Measurements from ENCODE around the gene FREM1.

Gene FREM1

DNA sequence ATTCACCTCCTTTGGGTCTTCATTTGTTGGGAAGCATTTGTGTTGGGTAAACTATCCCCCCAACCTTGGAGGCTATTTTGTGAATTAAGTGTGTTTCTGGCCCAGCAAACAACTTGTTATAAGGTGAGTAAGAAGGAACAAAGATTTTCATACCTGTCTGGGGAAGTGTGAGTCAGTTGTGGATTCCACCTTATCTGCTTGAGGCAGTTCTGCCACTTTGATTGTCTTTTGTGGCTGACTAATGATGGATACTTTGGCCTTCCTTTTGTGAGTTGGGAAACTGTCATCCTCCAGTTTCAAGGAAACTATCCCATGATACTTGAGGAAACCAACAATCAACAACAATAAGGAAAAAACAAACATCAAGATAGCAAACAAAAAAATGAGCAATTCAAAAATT lies 163.1 kb downstream of the FREM1 start:
- H3K27me3 ChIP-seq (ENCODE audit: insufficient read depth, low read length), result no peaks in the 10 kb centered on the region
- no peak overlapping the region for H3K4me2 ChIP-seq (ENCODE audit: low read length)
- H3K36me3 ChIP-seq (ENCODE audit: insufficient read depth, low read length), result no peaks in the 10 kb centered on the region
- no peaks in the 10 kb centered on the region for H3K4me1 ChIP-seq (ENCODE audit: insufficient read depth, low read length, severe bottlenecking)
- H3K9ac ChIP-seq (ENCODE audit: low read length), result no peak overlapping the region
- no peaks in the 10 kb centered on the region for H3F3A ChIP-seq (ENCODE audit: insufficient read depth, low read length)
- no peak overlapping the region for H3K4me3 ChIP-seq (ENCODE audit: low read depth, low read length, poor library complexity, severe bottlenecking)
- no peaks in the 10 kb centered on the region for H3K9me2 ChIP-seq (ENCODE audit: low read depth, low read length)
- H2AFZ ChIP-seq (ENCODE audit: low read length), result no peak overlapping the region
- no peaks in the 10 kb centered on the region for H3K9me3 ChIP-seq (ENCODE audit: low read length)
- H3K79me2 ChIP-seq (ENCODE audit: insufficient read depth, low read length), result no peaks in the 10 kb centered on the region
- H3K27ac ChIP-seq (ENCODE audit: low read depth, low read length, poor library complexity, severe bottlenecking), result no peak overlapping the region
- H4K20me1 ChIP-seq (ENCODE audit: insufficient read depth, low read length), result no peaks in the 10 kb centered on the region
- TF ChIP-seq CTCF (IDR thresholded peaks at IDR 0.05; ENCODE audit: low read length), result no peak
- no peak for TF ChIP-seq EZH2 (IDR thresholded peaks at IDR 0.05; ENCODE audit: borderline replicate concordance, low read length)

- Histone ChIP-seq H4K20me1 (ENCODE audit: insufficient read depth, low read length) (no peaks in the 10 kb centered on the region), H3K9ac (ENCODE audit: low read length) (no peak overlapping the region), H2AFZ (ENCODE audit: low read length) (no peak overlapping the region), H3F3A (ENCODE audit: insufficient read depth, low read length) (no peaks in the 10 kb centered on the region), H3K4me1 (ENCODE audit: insufficient read depth, low read length, severe bottlenecking) (no peaks in the 10 kb centered on the region), H3K9me3 (ENCODE audit: low read length) (no peaks in the 10 kb centered on the region), H3K27ac (ENCODE audit: low read depth, low read length, poor library complexity, severe bottlenecking) (no peak overlapping the region), H3K4me3 (ENCODE audit: low read depth, low read length, poor library complexity, severe bottlenecking) (no peak overlapping the region), H3K36me3 (ENCODE audit: insufficient read depth, low read length) (no peaks in the 10 kb centered on the region), H3K4me2 (ENCODE audit: low read length) (no peak overlapping the region), H3K79me2 (ENCODE audit: insufficient read depth, low read length) (no peaks in the 10 kb centered on the region), H3K27me3 (ENCODE audit: insufficient read depth, low read length) (no peaks in the 10 kb centered on the region), H3K9me2 (ENCODE audit: low read depth, low read length) (no peaks in the 10 kb centered on the region)
- TF ChIP-seq EZH2 (IDR thresholded peaks at IDR 0.05; ENCODE audit: borderline replicate concordance, low read length) (no peak), CTCF (IDR thresholded peaks at IDR 0.05; ENCODE audit: low read length) (no peak)
These were observed 163.6 kb downstream of the FREM1 start for GRCh38 chr9:14746626-14747025.

- H3K4me2 ChIP-seq (ENCODE audit: low read length), result no peak overlapping the region
- no peak overlapping the region for H3K9ac ChIP-seq (ENCODE audit: low read length)
- no peaks in the 10 kb centered on the region for H4K20me1 ChIP-seq (ENCODE audit: insufficient read depth, low read length)
- no peaks in the 10 kb centered on the region for H3F3A ChIP-seq (ENCODE audit: insufficient read depth, low read length)
- no peaks in the 10 kb centered on the region for H3K4me1 ChIP-seq (ENCODE audit: insufficient read depth, low read length, severe bottlenecking)
- no peak overlapping the region for H2AFZ ChIP-seq (ENCODE audit: low read length)
- no peaks in the 10 kb centered on the region for H3K79me2 ChIP-seq (ENCODE audit: insufficient read depth, low read length)
- no peak overlapping the region for H3K27ac ChIP-seq (ENCODE audit: low read depth, low read length, poor library complexity, severe bottlenecking)
- no peaks in the 10 kb centered on the region for H3K9me3 ChIP-seq (ENCODE audit: low read length)
- H3K4me3 ChIP-seq (ENCODE audit: low read depth, low read length, poor library complexity, severe bottlenecking), result no peak overlapping the region
- no peaks in the 10 kb centered on the region for H3K9me2 ChIP-seq (ENCODE audit: low read depth, low read length)
- H3K36me3 ChIP-seq (ENCODE audit: insufficient read depth, low read length), result no peaks in the 10 kb centered on the region
- H3K27me3 ChIP-seq (ENCODE audit: insufficient read depth, low read length), result no peaks in the 10 kb centered on the region
- TF ChIP-seq EZH2 (IDR thresholded peaks at IDR 0.05; ENCODE audit: borderline replicate concordance, low read length), result no peak
- no peak for TF ChIP-seq CTCF (IDR thresholded peaks at IDR 0.05; ENCODE audit: low read length)
These were observed 165.5 kb downstream of the FREM1 start for GRCh38 chr9:14744768-14745167.
